Measurements from ENCODE around the gene PHLDA3.

The PHLDA3 gene

GRCh38 chr1:201468844-201469644 lies at the start of gene PHLDA3:
Gene PHLDA3 (minus strand): TSS chr1:201469188. CDS start chr1:201468786, 402 bp downstream.
- no peak for DNase-seq (ENCODE audit: low read depth)

DNA sequence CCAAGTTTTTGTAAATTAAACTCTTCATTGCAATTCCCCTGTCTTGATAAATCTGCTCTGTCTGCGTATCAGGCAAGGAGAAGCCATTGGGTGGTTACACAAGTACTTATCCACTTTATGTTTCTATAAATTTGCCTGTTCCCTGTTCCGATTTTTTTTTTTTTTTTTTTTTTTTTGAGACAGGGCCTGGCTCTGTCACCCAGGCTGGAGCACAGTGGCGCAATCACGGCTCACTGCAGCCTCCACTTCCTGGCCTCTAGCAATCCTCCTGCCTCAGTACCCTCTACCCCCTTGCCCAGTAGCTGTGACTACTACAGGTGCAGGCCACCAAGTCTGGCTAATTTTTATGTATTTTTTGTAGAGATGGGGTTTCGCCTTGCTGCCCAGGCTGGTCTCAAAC lies 49.1 kb upstream of the PHLDA3 start:
- no peak for DNase-seq (ENCODE audit: low read depth)

- no peak for DNase-seq (ENCODE audit: low read depth)
Measured at GRCh38 chr1:201517631-201518030, 48.6 kb upstream of the PHLDA3 start.

DNA sequence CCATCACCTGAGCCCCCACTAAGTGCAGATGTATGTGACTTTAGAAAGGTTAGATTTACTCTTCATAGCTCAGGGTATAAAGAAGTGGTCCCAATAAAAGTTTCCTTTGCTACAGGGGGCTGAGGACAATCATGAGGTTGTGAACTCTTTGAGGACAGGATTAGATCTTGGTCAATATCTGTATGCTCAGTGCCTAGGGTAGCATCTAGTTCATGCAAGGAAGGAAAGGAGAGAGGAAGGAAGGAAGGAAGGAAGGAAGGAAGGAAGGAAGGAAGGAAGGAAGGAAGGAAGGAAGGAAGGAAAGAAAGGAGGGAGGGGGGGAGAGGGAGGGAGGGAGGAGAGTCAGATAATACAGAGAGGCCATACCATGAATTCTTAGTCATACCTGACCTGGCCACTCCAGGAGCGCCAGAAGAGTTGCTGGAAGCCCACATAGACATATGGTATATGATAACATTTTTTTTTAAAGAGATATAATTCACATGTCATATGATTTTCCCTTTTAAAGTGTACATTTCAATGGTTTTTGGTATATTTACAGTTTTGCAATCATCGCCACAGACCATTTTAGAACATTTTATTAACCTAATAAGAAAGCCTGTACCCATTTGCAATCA lies 47.6 kb upstream of the PHLDA3 start:
- DNase-seq (ENCODE audit: low read depth) = no peak

DNA sequence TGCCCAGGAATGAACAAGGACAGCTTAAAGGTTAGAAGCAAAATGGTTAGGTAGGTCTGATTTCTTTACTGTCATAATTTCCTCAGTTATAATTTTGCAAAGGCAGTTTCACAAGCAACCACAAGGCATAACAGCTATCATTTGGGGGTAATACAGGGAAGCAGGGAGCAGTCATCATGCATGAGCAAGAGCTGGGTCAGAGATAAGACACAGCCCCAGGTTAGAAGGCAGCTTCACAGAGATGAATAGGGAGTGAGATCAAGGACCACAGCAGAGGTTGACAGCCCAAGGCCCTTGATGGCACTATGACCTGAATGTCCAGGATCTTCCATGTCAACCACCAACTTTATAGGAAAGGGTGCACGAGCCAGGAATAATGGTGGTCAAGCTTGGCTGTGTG lies 46.9 kb upstream of the PHLDA3 start:
- DNase-seq (ENCODE audit: low read depth) = no peak

- no peak for DNase-seq (ENCODE audit: low read depth)
Measured at GRCh38 chr1:201515062-201515750, 46.2 kb upstream of the PHLDA3 start.

DNA sequence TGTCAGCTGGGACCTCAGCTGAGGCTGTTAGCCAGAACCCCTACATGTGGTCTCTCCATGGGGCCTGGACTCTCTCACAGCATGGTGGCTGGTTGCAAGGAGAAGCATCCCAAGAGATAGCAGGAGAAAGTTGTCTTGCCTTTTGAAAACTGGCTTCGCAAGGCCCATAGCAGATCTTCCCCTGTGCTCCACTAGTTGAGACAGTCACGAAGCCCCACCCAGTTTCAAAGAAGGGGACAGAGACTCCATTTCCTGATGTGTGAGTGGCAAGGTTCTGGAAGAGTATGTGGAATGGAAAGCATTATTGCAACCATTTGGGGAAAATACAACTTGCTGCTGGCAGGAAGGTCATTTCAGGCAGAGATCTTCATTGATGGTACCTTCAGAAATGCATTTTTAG lies 45.5 kb upstream of the PHLDA3 start:
- DNase-seq (ENCODE audit: low read depth) = no peak

DNA sequence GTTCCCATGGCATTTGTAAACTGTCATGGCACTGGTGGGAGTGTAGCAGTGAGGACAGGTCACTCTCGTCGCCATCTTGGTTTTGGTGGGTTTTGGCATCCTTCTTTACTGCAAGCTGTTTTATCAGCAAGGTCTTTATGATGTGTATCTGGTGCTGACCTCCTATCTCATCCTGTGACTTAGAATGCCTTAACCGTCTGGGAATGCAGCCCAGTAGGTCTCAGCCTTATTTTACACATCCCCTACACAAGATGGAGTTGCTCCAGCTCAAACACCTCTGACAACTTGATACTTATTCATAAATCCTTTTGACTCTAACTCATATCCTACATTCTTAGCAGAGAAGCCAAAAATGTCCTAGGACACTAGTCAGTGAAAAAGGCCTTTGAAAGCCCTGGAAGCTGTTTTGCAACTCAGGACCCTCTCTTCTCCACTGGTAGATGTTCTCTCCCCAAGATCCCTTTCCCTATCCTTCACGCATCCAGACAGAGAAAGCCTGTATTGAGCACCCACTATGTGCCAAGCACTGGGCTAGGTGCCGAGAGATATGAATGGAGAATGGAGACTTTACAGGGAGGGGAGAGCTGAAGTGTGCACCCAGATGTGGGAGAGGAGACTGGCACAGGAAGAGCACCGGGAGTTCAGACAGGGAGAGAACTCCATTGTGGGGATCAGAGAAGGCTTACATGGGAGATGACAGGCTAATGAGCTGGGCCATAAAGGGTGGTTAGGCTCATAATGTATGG lies 44.7 kb upstream of the PHLDA3 start:
- no peak for DNase-seq (ENCODE audit: low read depth)

- no peak for DNase-seq (ENCODE audit: low read depth)
Measured at GRCh38 chr1:201511941-201512539, 43.1 kb upstream of the PHLDA3 start.

- DNase-seq (ENCODE audit: low read depth) = no peak
Measured at GRCh38 chr1:201511396-201511940, 42.5 kb upstream of the PHLDA3 start.

DNA sequence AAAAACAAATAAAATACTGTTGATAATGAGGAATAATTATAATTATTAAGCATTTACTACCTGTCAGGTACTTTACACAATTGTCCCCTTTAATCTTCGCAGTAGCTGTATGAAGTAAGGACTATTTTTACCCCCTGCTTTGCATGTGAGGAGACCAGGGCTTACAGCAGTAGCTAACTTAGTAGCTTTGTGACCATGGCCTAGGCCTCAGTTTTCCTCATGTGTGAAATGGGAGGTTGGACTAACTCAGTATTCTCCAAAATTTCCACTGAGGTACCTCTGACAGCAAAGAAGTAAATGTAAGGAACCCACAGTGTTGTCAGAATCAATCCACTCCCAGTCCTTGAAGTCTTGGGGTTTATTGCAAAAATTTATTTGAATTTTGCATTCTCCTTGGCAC lies 41.7 kb upstream of the PHLDA3 start:
- no peak for DNase-seq (ENCODE audit: low read depth)

- DNase-seq (ENCODE audit: low read depth) = no peak
Measured at GRCh38 chr1:201509601-201510374, 40.8 kb upstream of the PHLDA3 start.

DNA sequence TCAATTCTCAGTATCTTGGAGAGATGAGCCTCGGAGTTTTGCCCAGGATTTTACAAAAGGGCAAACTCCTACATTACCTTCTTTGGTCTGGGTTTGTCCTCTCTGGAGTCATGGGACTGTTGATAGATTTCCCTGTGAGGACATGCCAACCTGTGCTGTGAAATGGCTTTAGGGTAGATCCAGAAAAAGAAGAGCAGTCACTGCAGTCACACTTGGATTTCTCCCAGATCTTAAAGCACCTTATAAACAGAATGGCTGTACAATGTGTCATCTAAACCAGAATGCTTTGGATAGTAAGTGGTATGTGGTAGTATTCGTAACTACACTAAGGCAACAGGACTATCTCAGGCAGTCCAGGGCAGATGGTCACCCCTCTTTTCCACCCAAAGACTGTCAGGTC lies 39.8 kb upstream of the PHLDA3 start:
- no peak for DNase-seq (ENCODE audit: low read depth)

- DNase-seq (ENCODE audit: low read depth) = no peak
Measured at GRCh38 chr1:201507360-201507675, 38.3 kb upstream of the PHLDA3 start.

GRCh38 chr1:201506557-201507359 lies 37.8 kb upstream of the PHLDA3 start, which contains the start of gene CSRP1:
Gene CSRP1 (minus strand): TSS chr1:201507123. CDS start chr1:201496303, 10,820 bp downstream.
- no peak for DNase-seq (ENCODE audit: low read depth)

GRCh38 chr1:201506092-201506491 lies 37.1 kb upstream of the PHLDA3 start:
- DNase-seq (ENCODE audit: low read depth) = no peak

DNA sequence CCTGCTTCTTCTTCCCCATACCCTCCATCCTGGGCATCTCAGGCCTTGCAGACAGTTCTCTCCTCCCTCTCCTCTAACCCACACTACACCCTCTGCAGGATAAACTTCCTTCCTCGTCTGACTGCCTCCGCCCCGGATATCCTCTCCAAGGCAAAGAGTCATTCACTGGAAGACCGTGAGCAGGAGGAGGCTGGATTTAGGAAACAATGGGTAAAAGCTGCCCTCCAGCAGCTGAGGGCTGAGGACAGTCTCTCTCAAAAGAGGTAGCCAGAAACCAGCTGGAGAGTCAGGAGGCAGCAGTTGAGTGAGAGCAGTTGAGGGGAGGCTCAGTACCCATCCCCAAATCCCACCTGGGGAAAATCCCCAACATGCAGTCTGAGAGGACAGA lies 36.5 kb upstream of the PHLDA3 start:
- no peak for DNase-seq (ENCODE audit: low read depth)

DNA sequence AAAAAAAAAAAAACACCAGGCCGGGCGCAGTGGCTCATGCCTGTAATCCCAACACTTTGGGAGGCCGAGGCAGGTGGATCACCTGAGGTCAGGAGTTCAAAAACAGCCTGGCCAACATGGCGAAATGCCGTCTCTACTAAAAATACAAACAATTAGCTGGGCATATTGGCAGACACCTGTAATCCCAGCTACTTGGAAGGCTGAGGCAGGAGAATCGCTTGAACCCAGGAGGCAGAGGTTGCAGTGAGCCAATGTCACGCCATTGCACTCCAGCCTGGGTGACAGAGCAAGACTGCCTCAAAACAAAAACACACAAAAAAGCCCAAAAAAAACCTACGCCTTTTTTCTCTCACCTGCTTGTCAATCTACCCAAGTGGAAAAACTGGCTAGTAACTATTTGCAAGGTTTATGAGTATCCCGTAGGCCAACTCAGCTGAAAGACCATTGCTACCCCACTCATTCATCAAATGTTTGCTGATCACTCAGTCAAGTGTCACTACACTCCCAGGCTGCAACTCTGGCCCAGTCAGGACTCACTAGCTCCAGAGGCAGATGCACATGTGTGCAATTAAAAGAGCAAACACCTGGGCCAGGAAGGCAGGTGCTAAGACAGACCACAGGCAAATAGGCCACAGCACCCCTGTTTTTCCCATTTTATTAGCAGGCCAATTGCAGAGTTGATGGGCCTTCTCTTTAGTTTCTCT lies 36.0 kb upstream of the PHLDA3 start:
- DNase-seq (ENCODE audit: low read depth) = no peak

GRCh38 chr1:201504179-201504631 lies 35.2 kb upstream of the PHLDA3 start:
- DNase-seq (ENCODE audit: low read depth) = no peak
